ENCODE results near the gene NAPA. TPM values are rescaled to one million over a fixed set of nuclear protein-coding genes. Genes with fewer than 3 reads are reported as not detected.

NAPA gene
- total RNA-seq, 1 donor from 2014 or later = 54.7 TPM

- Mint-ChIP-seq H3K36me3 (peaks cover 3% of the 10 kb centered on the region), H3K27ac (peak within 1 kb of the TSS; percentile 99), H3K27me3 (ENCODE audit: low read depth) (peaks cover 23% of the 10 kb centered on the region), H3K4me1 (peaks cover 12% of the 10 kb centered on the region), H3K4me3 (peak within 1 kb of the TSS; percentile 93), H3K9me3 (no peaks in the 10 kb centered on the region)
- TF ChIP-seq CTCF (IDR thresholded peaks at IDR 0.05; ENCODE audit: unreplicated experiment) = peak; percentile 90
- peak; percentile 81 to 91 for DNase-seq (ENCODE audit: low spot score in 2 of 2, unreplicated experiment in 2 of 2)
Measured at GRCh38 chr19:47483800-47484690, 30.8 kb downstream of the NAPA start, which contains the start of gene KPTN. Gene KPTN (minus strand): TSS chr19:47484219. CDS start chr19:47484160, 59 bp downstream.

- H3K36me3 Mint-ChIP-seq = peaks cover 3% of the 10 kb centered on the region
- no peak overlapping the region for H3K27ac Mint-ChIP-seq
- H3K4me3 Mint-ChIP-seq = peak overlapping the region; percentile 93
- no peaks in the 10 kb centered on the region for H3K9me3 Mint-ChIP-seq
- TF ChIP-seq CTCF (IDR thresholded peaks at IDR 0.05; ENCODE audit: unreplicated experiment) = no peak
- peaks cover 27% of the 10 kb centered on the region for H3K27me3 Mint-ChIP-seq (ENCODE audit: low read depth)
- DNase-seq (ENCODE audit: low spot score in 2 of 2, unreplicated experiment in 2 of 2) = no peak
- peaks cover 12% of the 10 kb centered on the region for H3K4me1 Mint-ChIP-seq
Measured at GRCh38 chr19:47483200-47483599, 31.7 kb downstream of the NAPA start.

GRCh38 chr19:47481460-47482052, 33.3 kb downstream of the NAPA start:
- Mint-ChIP-seq H3K27me3 (ENCODE audit: low read depth) (peaks cover 27% of the 10 kb centered on the region), H3K4me1 (peaks cover 12% of the 10 kb centered on the region), H3K4me3 (peak overlapping the region; percentile 26), H3K36me3 (peaks cover 3% of the 10 kb centered on the region), H3K27ac (no peak overlapping the region), H3K9me3 (no peaks in the 10 kb centered on the region)
- no peak for TF ChIP-seq CTCF (IDR thresholded peaks at IDR 0.05; ENCODE audit: unreplicated experiment)
- no peak for DNase-seq (ENCODE audit: low spot score in 2 of 2, unreplicated experiment in 2 of 2)

GRCh38 chr19:47480658-47481057, 34.2 kb downstream of the NAPA start:
- Mint-ChIP-seq H3K4me1 (peaks cover 12% of the 10 kb centered on the region), H3K27me3 (ENCODE audit: low read depth) (peaks cover 27% of the 10 kb centered on the region), H3K36me3 (peaks cover 3% of the 10 kb centered on the region), H3K27ac (no peak overlapping the region), H3K9me3 (no peaks in the 10 kb centered on the region), H3K4me3 (no peak overlapping the region)
- TF ChIP-seq CTCF (IDR thresholded peaks at IDR 0.05; ENCODE audit: unreplicated experiment) = no peak
- no peak for DNase-seq (ENCODE audit: low spot score in 2 of 2, unreplicated experiment in 2 of 2)

GRCh38 chr19:47479701-47480503, 35.0 kb downstream of the NAPA start:
- H3K36me3 Mint-ChIP-seq = peaks cover 3% of the 10 kb centered on the region
- peaks cover 27% of the 10 kb centered on the region for H3K27me3 Mint-ChIP-seq (ENCODE audit: low read depth)
- H3K4me1 Mint-ChIP-seq = peaks cover 10% of the 10 kb centered on the region
- H3K27ac Mint-ChIP-seq = no peak overlapping the region
- no peak overlapping the region for H3K4me3 Mint-ChIP-seq
- no peaks in the 10 kb centered on the region for H3K9me3 Mint-ChIP-seq
- DNase-seq (ENCODE audit: low spot score in 2 of 2, unreplicated experiment in 2 of 2) = no peak
- TF ChIP-seq CTCF (IDR thresholded peaks at IDR 0.05; ENCODE audit: unreplicated experiment) = no peak

All from mesothelial cell of epicardium (in vitro differentiated cells).